ENCODE results near the gene AHDC1.

The AHDC1 gene

GRCh38 chr1:27614625-27615344 lies 10.8 kb upstream of the AHDC1 start:
- DNase-seq = no peak

DNA sequence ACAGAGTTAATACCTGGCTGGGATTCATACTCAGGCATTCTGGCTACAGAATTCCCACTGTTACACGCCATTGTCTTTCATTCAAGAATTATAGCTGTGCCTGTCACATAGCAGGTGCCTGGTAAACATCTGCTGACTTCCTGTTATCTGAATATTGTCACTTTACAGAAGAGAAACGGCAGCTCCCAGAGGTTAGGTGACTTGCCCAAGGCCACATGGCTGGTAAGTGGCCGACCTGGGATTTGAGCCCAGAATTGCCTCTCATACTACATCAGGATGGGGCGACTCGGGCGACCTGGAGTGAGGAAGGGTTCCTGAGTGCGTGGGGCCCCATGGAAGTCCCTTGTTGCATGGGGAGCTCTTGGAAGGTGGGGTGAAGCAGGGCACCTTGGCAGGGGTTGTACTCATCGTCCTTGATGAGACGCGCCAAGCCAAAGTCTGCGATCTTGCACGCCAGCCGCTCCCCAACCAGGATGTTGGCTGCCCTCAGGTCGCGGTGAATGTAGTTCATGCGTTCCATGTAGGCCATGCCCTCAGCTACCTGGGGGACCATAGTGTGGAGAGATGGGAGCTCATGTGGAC lies 10.2 kb upstream of the AHDC1 start:
- DNase-seq = no peak

DNA sequence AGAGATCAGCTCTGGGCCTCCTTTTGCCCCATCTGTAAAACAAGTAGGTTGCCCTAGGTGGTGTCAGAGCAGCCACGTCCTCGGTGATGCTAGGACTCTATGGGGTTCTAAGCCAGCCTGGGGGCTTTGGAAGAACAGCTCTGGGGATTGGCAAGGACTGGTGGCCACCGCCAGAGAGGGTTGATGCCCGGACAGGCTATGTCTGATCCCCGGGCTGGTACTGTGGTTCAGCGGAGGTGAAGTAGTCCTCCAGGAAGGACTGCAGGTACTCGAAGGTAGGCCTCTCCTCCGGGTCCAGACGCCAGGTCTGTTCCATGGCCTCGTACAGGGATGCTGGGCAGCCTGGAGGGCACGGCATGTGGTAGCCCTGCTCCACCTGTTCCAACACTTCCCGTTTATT lies 8.8 kb upstream of the AHDC1 start:
- DNase-seq = no peak

GRCh38 chr1:27611450-27611849 lies 7.5 kb upstream of the AHDC1 start:
- no peak for DNase-seq

DNA sequence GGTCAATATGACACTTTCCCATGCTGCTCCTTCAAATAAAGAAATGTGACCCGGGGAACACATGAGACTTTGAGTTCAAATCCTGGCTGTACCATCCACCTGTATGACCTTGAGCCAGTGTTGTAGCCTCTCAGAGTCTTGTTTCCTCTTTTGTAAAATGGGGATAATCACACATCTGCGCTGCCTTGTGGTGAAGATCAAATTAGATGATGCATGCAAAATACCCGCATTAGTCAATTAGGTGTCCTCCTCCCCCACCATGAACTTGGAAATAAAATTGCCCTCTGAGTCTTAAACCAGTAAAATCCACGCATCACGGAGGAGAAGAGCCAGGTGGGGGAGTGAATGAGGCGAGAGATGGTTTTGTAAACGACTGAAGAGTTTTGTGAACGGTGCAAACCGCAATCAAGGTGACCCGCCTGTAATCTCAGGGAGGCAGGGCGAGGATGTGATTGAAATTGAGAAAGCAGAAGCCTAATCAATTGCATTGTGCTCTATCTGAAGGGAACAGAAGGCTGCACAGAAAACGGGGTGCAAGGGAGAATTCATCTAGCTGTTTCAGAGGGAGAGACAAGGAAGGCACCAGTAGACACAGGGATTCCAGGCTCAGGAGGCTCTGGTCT lies 5.8 kb upstream of the AHDC1 start:
- DNase-seq = no peak

GRCh38 chr1:27609210-27609555 lies 5.2 kb upstream of the AHDC1 start:
- DNase-seq = no peak

GRCh38 chr1:27607239-27607804 lies 3.4 kb upstream of the AHDC1 start:
- no peak for DNase-seq

DNA sequence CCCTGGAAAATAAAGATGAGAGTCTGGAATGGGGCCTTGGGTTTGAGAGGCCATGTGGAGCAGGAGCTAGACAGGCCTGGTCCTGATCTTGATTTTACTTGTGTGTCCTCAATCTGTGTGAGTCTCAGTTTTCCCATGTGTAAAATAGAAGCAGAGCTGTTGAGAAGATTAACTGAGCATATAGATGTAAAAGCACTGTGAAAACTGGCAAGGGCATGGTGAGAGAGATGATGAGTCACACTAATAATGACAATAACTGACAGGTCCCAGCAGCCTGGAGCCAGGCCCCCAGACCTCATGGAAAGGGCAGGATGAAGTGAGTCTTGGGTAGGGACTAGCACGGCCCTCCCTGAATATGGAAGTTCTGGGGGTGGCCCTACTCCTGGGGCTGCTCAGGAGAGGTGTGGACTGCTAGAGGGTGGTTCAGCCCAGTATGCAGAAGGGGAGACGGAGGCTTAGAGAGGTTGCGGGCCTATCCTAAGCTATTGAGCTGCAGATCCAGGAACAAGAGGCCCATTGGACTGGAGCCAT lies 2.8 kb upstream of the AHDC1 start:
- no peak for DNase-seq

DNA sequence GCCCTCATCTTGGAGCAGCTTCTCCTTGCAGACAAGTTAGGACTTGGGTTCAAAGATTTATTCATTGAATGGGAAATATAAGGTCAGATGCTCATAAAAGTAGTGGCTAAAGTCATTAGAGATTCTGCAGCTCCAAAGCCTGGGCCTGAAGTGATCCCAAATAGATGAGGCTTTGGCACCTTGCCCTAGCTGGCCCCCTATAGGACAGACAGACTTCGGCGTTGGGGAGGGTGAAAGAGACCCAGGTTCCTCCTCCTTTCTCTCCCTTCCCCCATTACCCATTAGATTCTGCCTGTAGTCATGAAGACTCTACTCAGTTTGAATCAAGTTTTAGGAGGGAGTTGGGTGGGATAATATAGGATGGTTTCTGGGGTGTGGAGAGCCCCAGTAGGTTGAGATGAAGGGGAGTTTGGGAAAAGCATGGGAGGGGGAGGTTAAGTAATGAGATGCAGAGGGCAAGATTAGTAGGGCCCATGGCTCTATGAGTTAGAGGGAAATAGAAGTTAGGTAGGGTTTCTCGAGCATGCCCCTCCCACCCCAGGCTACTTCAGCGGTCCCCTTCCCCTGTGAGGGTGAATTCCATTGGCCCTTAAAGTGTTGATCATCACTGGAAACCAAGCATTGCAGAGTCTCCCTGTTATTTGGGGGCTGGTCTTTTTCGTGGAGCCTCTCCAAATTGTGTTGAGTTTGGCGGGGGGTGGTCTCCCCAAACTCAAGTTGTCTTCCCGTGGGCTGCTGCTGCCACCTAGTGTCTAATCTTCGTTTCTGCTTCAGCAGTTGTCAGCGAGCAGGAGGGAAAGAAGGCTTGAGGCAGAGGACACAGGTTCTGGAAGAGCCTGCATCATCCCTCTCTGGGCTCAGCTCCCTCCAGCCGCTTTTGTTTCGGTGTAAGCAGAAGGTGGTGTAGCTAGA lies 2.1 kb upstream of the AHDC1 start:
- peak; percentile 61 for DNase-seq

GRCh38 chr1:27605300-27605766 lies 1.4 kb upstream of the AHDC1 start:
- no peak for DNase-seq

- no peak for DNase-seq
Measured at GRCh38 chr1:27604579-27605299, 795 bp upstream of the AHDC1 start.

DNA sequence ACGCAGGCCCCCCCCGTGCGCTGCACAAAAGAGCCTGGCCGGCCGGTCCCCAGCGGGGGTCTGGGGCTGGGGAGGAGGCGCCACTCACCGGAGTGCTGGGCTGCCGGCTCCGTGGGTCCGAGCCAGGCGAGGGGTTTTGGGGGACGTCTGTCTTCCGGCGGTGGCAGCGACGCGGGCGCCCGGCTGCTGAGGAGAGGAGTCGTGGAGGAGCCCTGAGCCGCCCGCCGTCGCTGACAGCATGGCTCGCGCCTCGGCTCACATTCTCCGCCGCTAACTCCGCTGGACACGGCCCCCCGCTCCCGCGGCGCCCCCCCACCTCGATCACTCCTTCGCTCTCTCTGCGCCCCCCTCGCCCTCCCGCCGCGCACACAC lies 649 bp downstream of the AHDC1 start:
- peak; percentile 37 for DNase-seq

DNA sequence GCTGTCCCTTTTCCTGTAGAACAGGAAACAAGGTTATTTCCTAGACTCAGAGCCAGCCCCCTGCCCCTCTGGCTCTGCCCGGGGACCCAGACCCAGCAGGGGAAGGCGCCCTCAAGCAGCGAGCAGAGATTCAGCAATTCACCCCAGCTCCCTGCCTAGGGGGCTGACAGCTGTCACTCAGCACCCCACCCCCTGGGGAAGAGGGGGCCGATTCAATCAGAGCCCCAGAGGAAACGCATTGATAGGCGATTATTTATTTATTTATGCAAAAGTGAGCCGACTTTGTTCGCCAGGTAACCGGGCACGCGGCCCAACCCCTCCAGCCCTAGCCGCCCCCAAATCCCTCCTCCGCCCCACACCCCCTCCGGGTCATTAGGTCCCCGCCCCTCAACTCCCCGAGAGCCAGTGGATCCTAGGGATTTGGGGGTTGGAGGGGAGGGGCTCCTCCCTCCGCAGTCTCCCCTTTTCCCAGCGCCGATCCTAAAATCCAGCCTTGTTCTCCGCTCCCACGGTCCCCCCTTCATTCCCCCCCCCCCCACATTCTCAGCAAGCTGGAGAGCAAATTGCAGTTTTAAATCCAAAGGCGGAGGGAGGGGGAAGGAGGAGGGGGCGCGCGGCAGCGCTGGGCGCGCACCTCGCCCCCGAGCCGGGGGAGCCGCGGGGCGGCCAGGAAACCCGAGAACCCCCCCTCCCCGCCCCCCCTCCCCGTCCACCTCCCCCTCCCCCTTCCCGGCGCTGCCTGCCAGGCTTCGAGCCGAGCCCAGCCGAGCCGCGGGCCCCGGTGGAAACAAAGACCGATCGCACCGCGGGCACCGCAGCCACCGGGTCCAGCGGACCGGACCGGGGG lies 1.3 kb downstream of the AHDC1 start:
- peak; percentile 39 for DNase-seq

DNA sequence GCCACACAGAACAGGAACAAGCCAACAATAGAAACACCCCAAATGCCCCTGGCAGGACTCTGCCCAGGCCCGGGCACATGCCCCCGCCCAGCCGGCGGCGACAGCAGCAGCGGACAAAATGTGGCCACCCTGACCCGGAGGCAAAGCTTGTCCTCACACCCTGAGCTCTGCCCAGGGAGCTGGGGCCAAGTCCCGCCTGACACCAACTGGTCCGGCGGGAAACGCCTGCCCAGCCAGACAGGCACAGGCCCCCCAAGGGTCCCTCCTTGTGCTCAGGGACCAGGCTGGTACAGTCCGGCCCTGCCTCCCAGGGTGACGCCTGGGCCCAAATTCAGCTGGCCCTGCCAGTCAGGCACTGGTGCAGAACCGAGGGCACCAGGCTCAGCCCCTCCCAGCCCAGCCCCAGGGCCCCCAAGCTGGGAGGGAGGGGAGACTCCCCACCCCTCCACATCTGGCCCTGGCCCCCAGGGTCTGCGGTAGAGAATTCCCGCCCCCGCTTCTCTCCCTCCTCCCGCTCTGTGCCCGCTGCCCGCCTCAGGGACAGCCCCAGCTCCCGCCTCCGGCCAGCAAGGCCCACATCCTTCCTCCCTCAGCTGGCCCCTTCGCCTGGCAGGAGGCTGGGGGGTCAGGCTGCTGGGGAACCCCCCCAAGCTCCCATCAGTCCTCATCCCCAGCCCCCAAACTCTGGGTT lies 2.0 kb downstream of the AHDC1 start:
- no peak for DNase-seq

GRCh38 chr1:27601321-27601770 lies 2.6 kb downstream of the AHDC1 start:
- DNase-seq = no peak

GRCh38 chr1:27600498-27601175 lies 3.3 kb downstream of the AHDC1 start:
- no peak for DNase-seq

DNA sequence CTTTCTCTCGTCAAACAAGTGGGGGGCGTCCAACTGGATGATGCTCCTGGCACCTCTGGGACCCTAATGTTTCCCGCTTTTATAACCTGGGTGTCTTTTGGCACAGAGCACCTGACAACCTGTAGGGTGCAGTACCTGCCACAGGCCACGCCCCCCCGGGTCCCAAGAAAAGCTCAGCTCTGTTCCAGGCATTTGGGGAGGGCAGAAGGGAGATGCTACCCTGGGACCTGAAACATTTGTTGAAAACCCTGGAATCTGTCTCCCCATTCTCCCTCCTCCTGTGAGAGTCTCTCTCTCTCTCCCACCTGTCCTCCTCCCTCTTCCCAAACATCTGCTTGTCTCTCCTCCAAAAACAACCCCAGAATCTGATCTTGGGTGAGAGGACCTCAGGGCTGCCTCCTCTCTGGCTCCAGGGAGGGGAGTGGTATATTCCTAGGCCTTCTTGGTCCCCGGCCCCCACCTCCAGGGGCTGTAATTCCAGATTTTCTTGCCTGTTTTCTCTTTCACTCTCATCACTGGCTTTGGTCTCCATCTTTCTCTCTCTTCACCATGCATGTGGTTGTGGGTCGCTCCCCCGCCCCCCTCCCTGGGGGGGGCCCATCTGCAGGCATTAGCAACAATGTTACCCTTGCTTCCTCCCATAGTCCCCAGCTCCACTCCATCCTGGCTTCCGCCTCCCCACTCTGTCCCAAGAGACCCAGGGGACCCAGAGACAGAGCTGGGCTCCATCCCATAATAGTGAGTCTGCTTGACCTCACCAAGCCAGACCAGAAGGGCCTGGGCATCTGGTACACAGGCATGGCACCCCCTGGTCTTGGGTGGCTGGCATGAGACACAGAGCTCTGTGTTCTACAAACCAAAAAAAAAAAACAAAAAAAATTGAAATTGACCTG lies 4.1 kb downstream of the AHDC1 start:
- DNase-seq = no peak

DNA sequence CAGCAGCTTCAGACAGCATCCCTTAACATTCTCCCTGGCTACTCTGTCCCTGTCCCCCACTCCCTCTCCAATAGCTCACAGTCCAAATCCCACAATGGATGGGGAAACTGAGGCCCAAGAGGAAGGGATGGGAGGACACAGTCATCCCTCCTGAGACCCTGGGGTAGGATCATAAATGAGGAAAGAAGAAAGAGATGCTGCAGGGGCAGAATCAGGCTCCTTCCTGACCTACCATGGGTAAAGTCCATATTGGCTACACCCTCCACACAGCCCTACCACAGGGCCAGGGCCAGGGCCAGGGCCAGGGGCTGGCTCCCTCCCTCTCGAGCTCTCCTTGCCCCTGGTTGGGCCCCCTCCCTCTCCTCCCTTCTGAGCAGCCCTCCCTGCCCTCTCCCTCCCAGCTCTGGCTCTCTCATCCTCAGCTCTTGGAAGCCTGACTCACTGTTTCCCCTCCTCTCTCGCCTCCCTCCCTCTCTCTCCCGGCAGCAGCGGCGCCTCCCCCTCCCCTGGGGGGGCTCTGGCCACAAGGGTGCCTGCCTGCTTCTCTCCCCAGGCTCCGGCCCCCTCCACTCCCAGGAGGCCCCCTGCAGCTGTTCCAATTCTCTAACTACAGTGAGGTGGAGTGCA lies 4.9 kb downstream of the AHDC1 start:
- peak; percentile 46 for DNase-seq
